ENCODE data around the gene TUBGCP3.
A peak's percentile ranks its signal among the peaks of the same experiment; 100 is the strongest.

TUBGCP3 gene

GRCh38 chr13:112615391-112615790 is 27.4 kb upstream of the TUBGCP3 start:
- DNase-seq = no peak

GRCh38 chr13:112614835-112615234 is 26.9 kb upstream of the TUBGCP3 start:
- no peak for DNase-seq

GRCh38 chr13:112608212-112608611 is 20.3 kb upstream of the TUBGCP3 start:
- DNase-seq = no peak

GRCh38 chr13:112606109-112607001 is 18.4 kb upstream of the TUBGCP3 start:
- peak; percentile 86 for DNase-seq

GRCh38 chr13:112605531-112605990 is 17.6 kb upstream of the TUBGCP3 start:
- peak; percentile 50 for DNase-seq

- peak; percentile 58 for DNase-seq
Measured at GRCh38 chr13:112603641-112604225, 15.8 kb upstream of the TUBGCP3 start.

- DNase-seq = no peak
Measured at GRCh38 chr13:112602189-112602588, 14.2 kb upstream of the TUBGCP3 start.

GRCh38 chr13:112601371-112601770 is 13.4 kb upstream of the TUBGCP3 start:
- no peak for DNase-seq

- no peak for DNase-seq
Measured at GRCh38 chr13:112596235-112596634, 8.3 kb upstream of the TUBGCP3 start.

GRCh38 chr13:112592647-112593046 is 4.7 kb upstream of the TUBGCP3 start:
- DNase-seq = no peak

GRCh38 chr13:112592181-112592580 is 4.2 kb upstream of the TUBGCP3 start:
- no peak for DNase-seq

- DNase-seq = no peak
Measured at GRCh38 chr13:112588490-112589297, 741 bp upstream of the TUBGCP3 start.

GRCh38 chr13:112587212-112587763 is 665 bp downstream of the TUBGCP3 start:
- peak; percentile 92 for DNase-seq

- DNase-seq = no peak
Measured at GRCh38 chr13:112586334-112586960, 1.5 kb downstream of the TUBGCP3 start.

GRCh38 chr13:112583592-112584277 is 4.2 kb downstream of the TUBGCP3 start:
- no peak for DNase-seq

- DNase-seq = no peak
Measured at GRCh38 chr13:112582263-112582662, 5.7 kb downstream of the TUBGCP3 start.

- DNase-seq = no peak
Measured at GRCh38 chr13:112580912-112581311, 7.0 kb downstream of the TUBGCP3 start.

- DNase-seq = no peak
Measured at GRCh38 chr13:112580211-112580610, 7.7 kb downstream of the TUBGCP3 start.

- no peak for DNase-seq
Measured at GRCh38 chr13:112579310-112579843, 8.6 kb downstream of the TUBGCP3 start.

- DNase-seq = no peak
Measured at GRCh38 chr13:112576768-112577167, 11.2 kb downstream of the TUBGCP3 start.

- no peak for DNase-seq
Measured at GRCh38 chr13:112576191-112576590, 11.8 kb downstream of the TUBGCP3 start.

GRCh38 chr13:112575675-112576074 is 12.3 kb downstream of the TUBGCP3 start:
- peak; percentile 56 for DNase-seq
